Gastrocnemius medialis (tissue), 4 donors: Measurements from ENCODE around the gene NOC4L. TPM values are rescaled to one million over a fixed set of nuclear protein-coding genes. Genes with fewer than 3 reads are reported as not detected.
"Not testable (repeated sequence)": the region's sequence is repeated elsewhere in the genome, so short reads cannot be mapped to it uniquely, and the experiment has no call there.

Experiments
- ATAC-seq, 2 donors: fragments of 150-250 bp; one replicate each; pipeline ENCODE4 v1.9.1; 2016
- DNase-seq, 2 donors: peaks; one replicate each; pipeline ENCODE4 v3.0.0-alpha.2; 2019
- H3K27ac ChIP-seq, 4 donors: fragments of 200-600 bp; sonication (generic); 1 replicate in 1 of 4; 2 replicates in 3 of 4; pipeline ENCODE4 v1.5.1; 2016 to 2018; ENCODE audit warnings: mild to moderate bottlenecking in 2 of 4, moderate library complexity in 1 of 4
- H3K27me3 ChIP-seq, 3 donors: fragments of 200-600 bp; sonication (generic) in 2 of 3; 1 replicate in 1 of 3; 2 replicates in 2 of 3; pipeline versions ENCODE4 v1.5.1 to v1.6.0; 2016 to 2019; ENCODE audit warnings: mild to moderate bottlenecking in 1 of 3, moderate library complexity in 1 of 3
- H3K36me3 ChIP-seq, 2 donors: fragments of 200-600 bp; sonication (generic) in 1 of 2; one replicate each; pipeline ENCODE4 v1.5.1; 2017 to 2018
- H3K4me1 ChIP-seq, 2 donors: fragments of 200-600 bp; sonication (generic) in 1 of 2; one replicate each; pipeline ENCODE4 v1.5.1; 2016 to 2017; ENCODE audit warnings: mild to moderate bottlenecking in 2 of 2
- H3K4me3 ChIP-seq, 4 donors: fragments of 200-600 bp; sonication (generic) in 3 of 4; 1 replicate in 1 of 4; 2 replicates in 3 of 4; pipeline ENCODE4 v1.5.1; 2016 to 2019; ENCODE audit warnings: mild to moderate bottlenecking in 2 of 4
- H3K9me3 ChIP-seq, 3 donors: fragments of 200-600 bp; sonication (generic) in 2 of 3; 1 replicate in 1 of 3; 2 replicates in 2 of 3; pipeline ENCODE4 v1.5.1; 2016 to 2019
- CTCF ChIP-seq, 5 experiments: fragments of 450-650 bp in 3 of 5; fragments of 200-600 bp in 2 of 5; sonication (generic) in 2 of 5; IDR thresholded peaks in 4 of 5; conservative IDR thresholded peaks in 1 of 5; 1 replicate in 4 of 5; 2 replicates in 1 of 5; pipeline ENCODE4 v1.5.1; 2016 to 2019; ENCODE audit warnings: antibody characterized with exemption in 5 of 5, mild to moderate bottlenecking in 3 of 5, moderate library complexity in 3 of 5
- POLR2A ChIP-seq, 2 donors: fragments of 450-650 bp; IDR thresholded peaks; one replicate each; pipeline ENCODE4 v1.6.1; 2017; ENCODE audit warnings: antibody characterized with exemption in 2 of 2, mild to moderate bottlenecking in 2 of 2, moderate library complexity in 2 of 2
- in situ Hi-C, 4 donors: fragments of 200-750 bp; cut with MboI; loops; one replicate each; pipeline versions ENCODE4 v1.15.0 to v1.8.0; 2017; ENCODE audit warnings: low sequenced_read_pairs in 4 of 4
- intact Hi-C: fragments of 100-400 bp; cut with DNase I; formaldehyde crosslinking; loops from one replicate; pipeline ENCODE4 v1.15.1; 2023; ENCODE audit warnings: low total_unique reads
- total RNA-seq, 4 donors: library from RNA; depleted of rRNA; stranded (reverse); fragments of >200 nt; gene quantifications; one replicate each; pipeline versions ENCODE4 v1.1.0 to v1.2.3, GENCODE V29; 2016

Gene NOC4L
- total RNA-seq, 4 donors from 2014 or later: 11.1 to 24.0 (median 21.2) TPM

- Histone ChIP-seq H3K27ac (no peak overlapping the region), H3K4me3 (no peak overlapping the region), H3K9me3 (no peaks in the 10 kb centered on the region), H3K27me3 (no peaks in the 10 kb centered on the region), H3K36me3 (peaks cover 0 to 23% of the 10 kb centered on the region in 2 donors), H3K4me1 (no peaks in the 10 kb centered on the region)
- ATAC-seq (no peak), DNase-seq (no peak)
- intact Hi-C loops (no loop called here), in situ Hi-C loops (no loop called here)
- TF ChIP-seq POLR2A (IDR thresholded peaks at IDR 0.05): no peak
- no peak for TF ChIP-seq CTCF (IDR thresholded peaks at IDR 0.05 in 4 of 5, conservative IDR thresholded peaks at IDR 0.05 in 1 of 5)
Observed at GRCh38 chr12:132131952-132132351, 12.3 kb upstream of the NOC4L start.

GRCh38 chr12:132132609-132133430 is 11.4 kb upstream of the NOC4L start:
- no peaks in the 10 kb centered on the region for H3K4me1 ChIP-seq
- no peak for TF ChIP-seq CTCF (IDR thresholded peaks at IDR 0.05 in 4 of 5, conservative IDR thresholded peaks at IDR 0.05 in 1 of 5)
- no peak for TF ChIP-seq POLR2A (IDR thresholded peaks at IDR 0.05)
- no peak overlapping the region for H3K27ac ChIP-seq
- no peak for DNase-seq
- H3K9me3 ChIP-seq: no peaks in the 10 kb centered on the region
- H3K27me3 ChIP-seq: no peaks in the 10 kb centered on the region
- no peak for ATAC-seq
- H3K36me3 ChIP-seq: peaks cover 0 to 14% of the 10 kb centered on the region in 2 donors
- in situ Hi-C loops: no loop called here
- intact Hi-C loops: no loop called here
- no peak overlapping the region for H3K4me3 ChIP-seq

- Histone ChIP-seq H3K27ac (no peak overlapping the region), H3K9me3 (no peaks in the 10 kb centered on the region), H3K27me3 (no peaks in the 10 kb centered on the region), H3K36me3 (peaks cover 0 to 18% of the 10 kb centered on the region in 2 donors), H3K4me1 (no peaks in the 10 kb centered on the region), H3K4me3 (no peak overlapping the region)
- in situ Hi-C loops: no loop called here
- no peak for ATAC-seq
- intact Hi-C loops: no loop called here
- DNase-seq: no peak
- TF ChIP-seq POLR2A (IDR thresholded peaks at IDR 0.05): no peak
Observed at GRCh38 chr12:132133952-132134652, 10.2 kb upstream of the NOC4L start.

GRCh38 chr12:132134653-132135183 is 9.5 kb upstream of the NOC4L start:
- intact Hi-C loops, H3K27ac ChIP-seq, H3K4me3 ChIP-seq, in situ Hi-C loops, H3K27me3 ChIP-seq, H3K9me3 ChIP-seq, H3K4me1 ChIP-seq, DNase-seq, ATAC-seq: not testable (repeated sequence)
- H3K36me3 ChIP-seq: peaks cover 0 to 18% of the 10 kb centered on the region in 2 donors

- ATAC-seq, in situ Hi-C loops, H3K27me3 ChIP-seq, H3K27ac ChIP-seq, H3K9me3 ChIP-seq, DNase-seq, H3K4me1 ChIP-seq, H3K4me3 ChIP-seq, intact Hi-C loops: not testable (repeated sequence)
- peaks cover 0 to 32% of the 10 kb centered on the region in 2 donors for H3K36me3 ChIP-seq
Observed at GRCh38 chr12:132136226-132136625, 8.0 kb upstream of the NOC4L start.

GRCh38 chr12:132137483-132138125 is 6.7 kb upstream of the NOC4L start:
- H3K36me3 ChIP-seq: peaks cover 0 to 45% of the 10 kb centered on the region in 2 donors
- intact Hi-C loops: no loop called here
- peaks cover 2 to 3% of the 10 kb centered on the region in 2 donors for H3K4me1 ChIP-seq
- H3K27ac ChIP-seq: no peak overlapping the region
- ATAC-seq: no peak
- TF ChIP-seq CTCF (IDR thresholded peaks at IDR 0.05 in 4 of 5, conservative IDR thresholded peaks at IDR 0.05 in 1 of 5) (no peak), POLR2A (IDR thresholded peaks at IDR 0.05) (no peak)
- DNase-seq: no peak
- no peaks in the 10 kb centered on the region for H3K27me3 ChIP-seq
- in situ Hi-C loops: no loop called here
- no peak overlapping the region for H3K4me3 ChIP-seq
- no peaks in the 10 kb centered on the region for H3K9me3 ChIP-seq
